Aorta (tissue), 5 donors: ENCODE results near the gene TNFSF15. TPM values are rescaled to one million over a fixed set of nuclear protein-coding genes. Genes with fewer than 3 reads are reported as not detected.
A peak's percentile ranks its signal among the peaks of the same experiment; 100 is the strongest.

Experiments used
- ATAC-seq: fragments of 200-7000 bp; cut with Tn5 transposase; one replicate; pipeline ENCODE4 v1.9.1; 2022; ENCODE audit warnings: moderate library complexity; ENCODE audit not compliant: low FRiP score
- DNase-seq, 2 donors: peaks; one replicate each; pipeline ENCODE4 v3.0.0-alpha.2; 2020
- H3K27ac ChIP-seq, 2 donors: one replicate each; pipeline ENCODE4 v1.5.1; 2013; ENCODE audit warnings: low read length in 2 of 2, mild to moderate bottlenecking in 2 of 2, moderate library complexity in 2 of 2, control low read depth in 1 of 2, inconsistent platforms in 1 of 2, low read depth in 1 of 2
- H3K27me3 ChIP-seq, 2 donors: one replicate each; pipeline ENCODE4 v1.6.1; 2013; ENCODE audit warnings: control low read depth in 1 of 2, low read length in 1 of 2, mild to moderate bottlenecking in 1 of 2, moderate library complexity in 1 of 2; ENCODE audit not compliant: insufficient read depth in 2 of 2, control insufficient read depth in 1 of 2
- H3K36me3 ChIP-seq, 2 donors: one replicate each; pipeline ENCODE4 v1.6.1; 2013; ENCODE audit warnings: control low read depth in 1 of 2, low read length in 1 of 2, mild to moderate bottlenecking in 1 of 2; ENCODE audit not compliant: insufficient read depth in 2 of 2, control insufficient read depth in 1 of 2
- H3K4me1 ChIP-seq, 2 donors: one replicate each; pipeline ENCODE4 v1.6.1; 2013; ENCODE audit warnings: low read length in 2 of 2, control low read depth in 1 of 2, mild to moderate bottlenecking in 1 of 2, moderate library complexity in 1 of 2; ENCODE audit not compliant: insufficient read depth in 2 of 2, control insufficient read depth in 1 of 2
- H3K4me3 ChIP-seq, 2 donors: one replicate each; pipeline ENCODE4 v1.5.1; 2013; ENCODE audit warnings: low read length in 2 of 2, control low read depth in 1 of 2, mild to moderate bottlenecking in 1 of 2
- H3K9me3 ChIP-seq: one replicate; pipeline ENCODE4 v1.6.1; 2013; ENCODE audit warnings: mild to moderate bottlenecking, low read length; ENCODE audit not compliant: control insufficient read depth
- WGBS, 2 donors: extraction: QIAGEN DNeasy Blood & Tissue Kit; methylation state at CpG; one replicate each; pipeline ENCODE4 v1.1.7; 2013; 5-methylcytosine and 5-hydroxymethylcytosine counted together
- intact Hi-C, 2 donors: fragments of 100-400 bp; cut with DNase I; formaldehyde crosslinking; loops; one replicate each; pipeline versions ENCODE4 v1.14.2 to v1.15.0; 2022
- long read RNA-seq, 2 donors: library from polyadenylated mRNA; unstranded; transcript quantifications; one replicate each; pipeline ENCODE4 v2.0.0, GENCODE V29; 2020 to 2021
- polyA plus RNA-seq, 2 donors: library from polyadenylated mRNA; stranded (reverse); fragments of 200-250 nt; gene quantifications; one replicate each; pipeline ENCODE4 v1.2.3, GENCODE V29; 2013
- total RNA-seq, 2 donors: library from RNA; stranded (reverse); fragmentation: NEBNext Ultra II Directional; extraction: Animal tissue kit (Norgen Biotek cat#: 25700); gene quantifications; one replicate each; pipeline ENCODE4 v1.2.1, GENCODE V29; 2021
- donor health status: healthy with polysubstance abuse.
- donor health status: Bipolar disorder and iron deficiency.
- donor health status: DM: no; HTN: no; CAD: no.
- donor health status: DM: no; HTN: no; CAD: no.
- donor health status: DM: yes; HTN: yes; CAD: no.

The TNFSF15 gene
- total RNA-seq = under 1 TPM; 0.29 to 0.81 TPM
- polyA plus RNA-seq = under 1 TPM; 0.03 to 0.38 TPM
- long read RNA-seq, donor 1, full-length matches to known transcripts = 1 of 3 reads
- long read RNA-seq, donor 1, partial matches to known transcripts = 2 of 3 reads
- long read RNA-seq, donor 1, other reads (novel, unspliced or antisense) = 0 of 3 reads
- long read RNA-seq, donor 2 = 0 reads

GRCh38 chr9:114805670-114806525 is at the start of gene TNFSF15:
TNFSF15 (minus strand) TSS chr9:114806039; CDS start chr9:114806012, 27 bp downstream.
- H3K27me3 ChIP-seq = no peaks in the 10 kb centered on the region
- ATAC-seq = peak; percentile 51
- H3K4me3 ChIP-seq = no peak within 1 kb of the TSS
- intact Hi-C loops = no loop called here
- 30 to 34% methylated on average over 8 of the region's 8 CpGs for WGBS, 2 donors
- peak in 1 of 2 donors; percentile 47 for DNase-seq
- H3K36me3 ChIP-seq = no peaks in the 10 kb centered on the region
- H3K4me1 ChIP-seq = no peaks in the 10 kb centered on the region
- H3K9me3 ChIP-seq = no peaks in the 10 kb centered on the region
- H3K27ac ChIP-seq = no peak within 1 kb of the TSS

GRCh38 chr9:114855488-114855887 is 49.6 kb upstream of the TNFSF15 start:
- H3K4me1 ChIP-seq = no peaks in the 10 kb centered on the region
- peaks cover 2% of the 10 kb centered on the region for H3K9me3 ChIP-seq
- intact Hi-C loops = no loop called here
- no peaks in the 10 kb centered on the region for H3K36me3 ChIP-seq
- no peaks in the 10 kb centered on the region for H3K27me3 ChIP-seq
- WGBS, 2 donors = 21 to 25% methylated on average over 2 of the region's 2 CpGs
- ATAC-seq (no peak), DNase-seq (no peak)
- H3K4me3 ChIP-seq = no peak overlapping the region
- H3K27ac ChIP-seq = no peak overlapping the region

- H3K27me3 ChIP-seq = no peaks in the 10 kb centered on the region
- H3K4me1 ChIP-seq = no peaks in the 10 kb centered on the region
- no peak overlapping the region for H3K4me3 ChIP-seq
- intact Hi-C loops = no loop called here
- no peak for ATAC-seq
- no peaks in the 10 kb centered on the region for H3K36me3 ChIP-seq
- peaks cover 2% of the 10 kb centered on the region for H3K9me3 ChIP-seq
- H3K27ac ChIP-seq = no peak overlapping the region
- whole genome bisulfite sequencing, 2 donors = 90 to 95% methylated on average over 7 of the region's 7 CpGs
- DNase-seq = no peak
These were observed 49.0 kb upstream of the TNFSF15 start for GRCh38 chr9:114854736-114855355.

DNA sequence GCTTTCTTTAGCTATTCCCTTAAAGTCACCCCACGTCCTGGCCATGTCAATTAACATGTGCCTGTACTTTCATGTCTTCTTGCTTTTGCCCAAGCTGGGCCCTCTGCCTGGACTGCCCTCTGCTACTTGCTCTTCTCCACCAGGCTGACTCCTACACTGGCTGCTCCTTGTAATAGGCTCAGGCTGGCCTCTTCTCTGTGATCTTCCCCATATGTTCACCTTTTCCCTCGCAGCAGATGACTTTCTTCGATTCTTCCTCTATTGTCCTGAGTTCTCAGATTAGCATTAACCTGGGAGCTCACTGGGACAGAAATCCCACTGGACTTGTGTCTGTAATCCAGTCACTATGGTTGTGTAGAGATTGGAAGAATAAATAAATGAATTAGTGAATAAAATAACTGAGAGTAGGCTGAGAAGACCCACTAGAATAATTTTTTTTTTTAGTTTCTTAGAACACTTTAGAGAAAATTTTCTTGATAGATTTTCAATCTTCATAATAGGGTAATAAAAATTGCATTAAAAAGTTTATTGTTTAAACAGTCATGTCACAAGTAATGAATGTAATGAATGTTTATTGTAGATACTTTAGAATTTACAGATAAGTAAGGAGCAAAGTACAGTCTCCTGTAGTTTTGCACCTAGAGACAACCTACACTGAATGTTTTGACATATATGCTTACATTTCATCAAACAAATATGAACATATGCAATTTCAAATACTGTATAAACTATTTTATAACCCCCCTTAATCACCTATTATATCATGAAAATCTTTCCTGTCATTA is 47.4 kb upstream of the TNFSF15 start:
- ATAC-seq (no peak), DNase-seq (no peak)
- Histone ChIP-seq H3K4me1 (no peaks in the 10 kb centered on the region), H3K27me3 (no peaks in the 10 kb centered on the region), H3K36me3 (no peaks in the 10 kb centered on the region), H3K27ac (no peak overlapping the region), H3K9me3 (no peaks in the 10 kb centered on the region), H3K4me3 (no peak overlapping the region)
- WGBS, 2 donors = 86 to 88% methylated on average over 3 of the region's 3 CpGs
- intact Hi-C loops = no loop called here

DNA sequence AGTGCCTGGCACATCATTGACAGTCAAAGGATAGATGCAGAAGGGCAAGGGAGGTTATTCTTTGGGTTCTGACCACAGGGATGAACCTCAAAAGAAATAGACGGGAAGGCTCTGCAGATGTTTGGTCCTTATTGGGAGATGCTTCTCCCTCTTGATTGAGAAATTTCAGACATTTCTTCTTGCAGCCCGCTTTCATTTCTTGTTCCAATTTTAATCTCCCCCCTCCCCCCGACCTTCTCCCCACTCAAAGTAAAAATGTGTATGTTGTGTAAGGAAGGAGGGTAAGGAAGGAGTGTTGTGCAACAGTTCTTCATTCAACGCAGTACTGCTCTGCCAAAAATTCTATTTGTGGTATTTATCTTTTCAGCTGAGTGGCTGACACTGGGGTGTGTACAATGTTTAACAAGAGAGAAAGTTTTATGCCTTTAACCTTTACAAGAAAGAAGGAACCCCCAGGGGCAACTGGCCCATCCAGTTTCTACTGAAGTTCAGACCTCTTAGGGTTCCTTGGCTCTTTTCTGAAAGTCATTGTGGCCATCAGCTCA is 46.3 kb upstream of the TNFSF15 start:
- no peak overlapping the region for H3K27ac ChIP-seq
- H3K4me3 ChIP-seq = no peak overlapping the region
- no peaks in the 10 kb centered on the region for H3K27me3 ChIP-seq
- H3K9me3 ChIP-seq = no peaks in the 10 kb centered on the region
- ATAC-seq = peak; percentile 8
- WGBS, 2 donors = 52 to 61% methylated on average over 4 of the region's 4 CpGs
- no peaks in the 10 kb centered on the region for H3K36me3 ChIP-seq
- H3K4me1 ChIP-seq = no peaks in the 10 kb centered on the region
- intact Hi-C loops = no loop called here
- DNase-seq = no peak

DNA sequence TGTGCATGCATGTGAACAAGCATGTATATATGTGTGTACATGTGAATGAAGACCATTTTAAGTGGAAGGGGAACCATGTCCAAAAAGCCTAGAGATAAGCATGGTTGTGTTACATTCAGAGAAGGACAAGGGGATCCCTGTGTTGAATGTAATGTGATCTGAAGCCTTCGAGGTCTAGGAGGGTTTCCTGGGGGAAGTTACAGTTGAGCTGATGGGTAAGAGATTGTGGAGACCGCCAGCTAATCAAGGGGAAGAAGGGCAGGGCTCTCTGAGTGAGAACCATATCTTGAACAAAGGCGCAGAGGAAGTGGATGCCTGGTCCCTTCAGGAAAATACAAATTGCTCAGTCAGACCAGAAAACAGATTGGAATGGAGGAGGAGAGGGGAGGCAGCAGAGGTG is 45.5 kb upstream of the TNFSF15 start:
- 81 to 84% methylated on average over 3 of the region's 3 CpGs for WGBS, 2 donors
- no peaks in the 10 kb centered on the region for H3K4me1 ChIP-seq
- no peak for DNase-seq
- no peak overlapping the region for H3K27ac ChIP-seq
- H3K27me3 ChIP-seq = no peaks in the 10 kb centered on the region
- no peak for ATAC-seq
- H3K36me3 ChIP-seq = no peaks in the 10 kb centered on the region
- no peaks in the 10 kb centered on the region for H3K9me3 ChIP-seq
- intact Hi-C loops = no loop called here
- H3K4me3 ChIP-seq = no peak overlapping the region

GRCh38 chr9:114850871-114851270 is 45.0 kb upstream of the TNFSF15 start:
- Histone ChIP-seq H3K9me3 (no peaks in the 10 kb centered on the region), H3K27me3 (no peaks in the 10 kb centered on the region), H3K4me3 (no peak overlapping the region), H3K27ac (no peak overlapping the region), H3K4me1 (no peaks in the 10 kb centered on the region), H3K36me3 (no peaks in the 10 kb centered on the region)
- DNase-seq (no peak), ATAC-seq (no peak)
- intact Hi-C loops = no loop called here
- 64 to 73% methylated on average over 2 of the region's 2 CpGs for WGBS, 2 donors

DNA sequence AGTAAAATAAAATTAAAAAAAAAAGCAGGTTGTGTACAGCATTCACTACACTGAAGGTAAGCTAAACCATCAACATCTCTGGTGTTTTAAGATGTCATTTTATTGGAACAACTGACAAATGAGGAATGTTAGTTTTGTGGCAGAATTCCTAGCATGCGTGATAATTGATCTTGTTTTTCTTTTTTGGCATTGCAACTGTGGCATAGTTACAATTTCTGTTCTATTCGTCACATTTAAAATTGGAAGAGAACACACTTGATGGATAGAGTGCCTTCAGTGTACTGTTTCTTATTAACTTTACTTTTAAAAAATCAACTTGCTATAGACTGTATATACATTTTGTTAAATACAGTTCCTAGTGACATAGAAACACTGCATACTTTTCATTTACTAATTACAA is 43.6 kb upstream of the TNFSF15 start:
- no peak for ATAC-seq
- no peaks in the 10 kb centered on the region for H3K36me3 ChIP-seq
- no peak overlapping the region for H3K4me3 ChIP-seq
- no peak for DNase-seq
- no peaks in the 10 kb centered on the region for H3K27me3 ChIP-seq
- H3K27ac ChIP-seq = no peak overlapping the region
- intact Hi-C loops = no loop called here
- peaks cover 2% of the 10 kb centered on the region for H3K9me3 ChIP-seq
- 6 to 14% methylated on average over 2 of the region's 2 CpGs for WGBS, 2 donors
- no peaks in the 10 kb centered on the region for H3K4me1 ChIP-seq
